Body of pancreas (tissue), 4 donors: Measurements from ENCODE around the gene CAMTA1. TPM values are rescaled to one million over a fixed set of nuclear protein-coding genes. Genes with fewer than 3 reads are reported as not detected.

Experiments
- ATAC-seq: fragments of 150-250 bp; one replicate; pipeline ENCODE4 v1.9.1; 2016
- DNase-seq, 4 donors: peaks; one replicate each; pipeline ENCODE4 v3.0.0-alpha.2; 2019
- H3K27ac ChIP-seq, 4 donors: fragments of 200-600 bp; sonication (generic); 1 replicate in 3 of 4; 2 replicates in 1 of 4; pipeline versions ENCODE4 v1.5.1 to v1.6.1; 2016 to 2019; ENCODE audit warnings: mild to moderate bottlenecking in 1 of 4, mixed read lengths in 1 of 4, moderate library complexity in 1 of 4
- H3K27me3 ChIP-seq, 2 donors: fragments of 200-600 bp; sonication (generic); one replicate each; pipeline ENCODE4 v1.6.0; 2016; ENCODE audit warnings: mild to moderate bottlenecking in 1 of 2
- H3K36me3 ChIP-seq, 2 donors: fragments of 200-600 bp; sonication (generic); replicated peaks in 1 of 2; 2 replicates each; pipeline ENCODE4 v1.5.1; 2016; ENCODE audit warnings: low read depth in 2 of 2; ENCODE audit not compliant: insufficient read depth in 1 of 2
- H3K4me1 ChIP-seq: fragments of 200-600 bp; sonication (generic); one replicate; pipeline ENCODE4 v1.6.0; 2016
- H3K4me3 ChIP-seq, 2 donors: fragments of 200-600 bp; sonication (generic); 1 replicate in 1 of 2; 2 replicates in 1 of 2; pipeline ENCODE4 v1.5.1; 2016 to 2019
- H3K9me3 ChIP-seq, 3 donors: fragments of 200-600 bp; sonication (generic); 1 replicate in 2 of 3; 2 replicates in 1 of 3; pipeline ENCODE4 v1.5.1; 2016
- CTCF ChIP-seq, 7 experiments: fragments of 450-650 bp in 4 of 7; fragments of 200-600 bp in 3 of 7; sonication (generic) in 3 of 7; IDR thresholded peaks; one replicate each; pipeline ENCODE4 v1.5.1; 2016 to 2019; ENCODE audit warnings: antibody characterized with exemption in 7 of 7
- POLR2A ChIP-seq, 3 donors: fragments of 450-650 bp; IDR thresholded peaks; one replicate each; pipeline ENCODE4 v1.6.1; 2016; ENCODE audit warnings: antibody characterized with exemption in 3 of 3, mild to moderate bottlenecking in 2 of 3
- WGBS, 2 donors: methylation state at CpG; one replicate each; pipeline ENCODE4 v1.1.5; 2017; 5-methylcytosine and 5-hydroxymethylcytosine counted together
- intact Hi-C: fragments of 100-400 bp; cut with DNase I; formaldehyde crosslinking; loops from one replicate; pipeline ENCODE4 v1.15.1; 2023
- total RNA-seq, 2 donors: library from RNA; depleted of rRNA; stranded (reverse); fragments of >200 nt; gene quantifications; one replicate each; pipeline ENCODE4 v1.1.0, GENCODE V29; 2016

The CAMTA1 gene
- total RNA-seq, 2 donors from 2014 or later, result 36.3 to 59.7 TPM

GRCh38 chr1:7560128-7560527 is 774.9 kb downstream of the CAMTA1 start:
- intact Hi-C loops, result no loop called here

GRCh38 chr1:7560601-7561181 is 775.4 kb downstream of the CAMTA1 start:
- no peaks in the 10 kb centered on the region for H3K27me3 ChIP-seq
- no peaks in the 10 kb centered on the region for H3K4me1 ChIP-seq
- H3K27ac ChIP-seq, result no peak overlapping the region
- H3K4me3 ChIP-seq, result no peak overlapping the region
- ATAC-seq, result no peak
- H3K9me3 ChIP-seq, result no peaks in the 10 kb centered on the region
- no peak for TF ChIP-seq CTCF (IDR thresholded peaks at IDR 0.05)
- no peak for TF ChIP-seq POLR2A (IDR thresholded peaks at IDR 0.05)
- H3K36me3 ChIP-seq, result no peaks in the 10 kb centered on the region
- no peak for DNase-seq
- WGBS, 2 donors, result 83 to 93% methylated on average over 11 to 15 of the region's 15 CpGs
- intact Hi-C loops, result no loop called here

More at GRCh38 chr1:7560128-7560527, 774.9 kb downstream of the CAMTA1 start:
- Histone ChIP-seq H3K9me3 (no peaks in the 10 kb centered on the region), H3K36me3 (no peaks in the 10 kb centered on the region), H3K4me3 (no peak overlapping the region), H3K4me1 (no peaks in the 10 kb centered on the region), H3K27me3 (no peaks in the 10 kb centered on the region), H3K27ac (no peak overlapping the region)
- WGBS, 2 donors, result 79 to 87% methylated on average over 2 to 4 of the region's 4 CpGs
- no peak for ATAC-seq
- TF ChIP-seq CTCF (IDR thresholded peaks at IDR 0.05) (no peak), POLR2A (IDR thresholded peaks at IDR 0.05) (no peak)
- DNase-seq, result no peak

- no peak for DNase-seq
- no peaks in the 10 kb centered on the region for H3K36me3 ChIP-seq
- H3K4me3 ChIP-seq, result no peak overlapping the region
- H3K4me1 ChIP-seq, result no peaks in the 10 kb centered on the region
- no peaks in the 10 kb centered on the region for H3K27me3 ChIP-seq
- H3K9me3 ChIP-seq, result no peaks in the 10 kb centered on the region
- intact Hi-C loops, result no loop called here
- no peak for ATAC-seq
- TF ChIP-seq CTCF (IDR thresholded peaks at IDR 0.05) (no peak), POLR2A (IDR thresholded peaks at IDR 0.05) (no peak)
- no peak overlapping the region for H3K27ac ChIP-seq
- WGBS, 2 donors, result 64 to 66% methylated on average over 12 to 16 of the region's 16 CpGs
Observed at GRCh38 chr1:7561331-7561921, 776.2 kb downstream of the CAMTA1 start.

- ATAC-seq (no peak), DNase-seq (no peak)
- 81 to 84% methylated on average over 24 to 26 of the region's 26 CpGs for WGBS, 2 donors
- Histone ChIP-seq H3K27ac (no peak overlapping the region), H3K4me1 (no peaks in the 10 kb centered on the region), H3K36me3 (no peaks in the 10 kb centered on the region), H3K9me3 (no peaks in the 10 kb centered on the region), H3K27me3 (no peaks in the 10 kb centered on the region), H3K4me3 (no peak overlapping the region)
- TF ChIP-seq CTCF (IDR thresholded peaks at IDR 0.05) (no peak), POLR2A (IDR thresholded peaks at IDR 0.05) (no peak)
- intact Hi-C loops, result no loop called here
Observed at GRCh38 chr1:7561936-7562728, 776.9 kb downstream of the CAMTA1 start.
